GM10266 (cell line): ENCODE results near the gene GPR137C.

ENCODE experiments used
- DNase-seq: peaks from one replicate; pipeline ENCODE4 v3.0.0; 2012; ENCODE audit errors: extremely low spot score
- CTCF ChIP-seq: IDR thresholded peaks from 2 replicates; pipeline ENCODE4 v1.5.1; 2012; ENCODE audit warnings: mild to moderate bottlenecking, low read depth; ENCODE audit not compliant: control insufficient read depth, insufficient read depth; ENCODE audit errors: missing control alignments

The GPR137C gene

DNA sequence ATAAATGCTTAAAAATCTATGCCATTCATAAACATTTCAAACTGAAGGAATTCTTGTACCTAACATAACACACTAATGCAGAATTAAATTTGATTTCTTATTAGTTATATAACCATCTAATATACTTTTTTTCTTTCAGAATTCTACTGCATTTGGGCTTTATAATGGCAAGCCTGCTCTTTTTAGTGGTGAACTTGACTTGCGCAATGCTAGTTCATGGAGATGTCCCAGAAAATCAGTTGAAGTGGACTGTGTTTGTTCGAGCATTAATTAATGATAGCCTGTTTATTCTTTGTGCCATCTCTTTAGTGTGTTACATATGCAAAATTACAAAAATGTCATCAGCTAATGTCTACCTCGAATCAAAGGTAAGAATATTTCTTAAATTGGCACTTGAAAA is 47.3 kb downstream of the GPR137C start:
- no peak for DNase-seq
- no peak for TF ChIP-seq CTCF

DNA sequence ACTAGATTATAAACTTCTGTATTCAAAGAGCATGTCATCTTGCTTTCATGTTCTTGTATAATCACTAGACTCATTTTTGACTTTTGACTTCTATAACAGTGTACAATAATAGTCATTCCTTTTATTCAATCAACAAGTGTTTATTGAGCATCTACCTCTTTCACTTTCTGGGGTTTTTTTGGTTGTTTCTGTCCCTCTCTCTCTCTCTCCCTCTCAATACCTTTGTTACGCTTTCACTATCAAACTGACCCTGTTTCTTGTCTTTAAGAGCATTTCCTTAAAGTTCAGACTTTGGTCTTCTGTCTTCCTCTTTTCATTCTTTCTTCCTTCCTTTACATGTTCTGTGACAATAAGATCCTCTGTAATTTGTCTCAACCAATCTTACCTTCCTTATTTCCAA is 49.5 kb downstream of the GPR137C start:
- DNase-seq = no peak
- no peak for TF ChIP-seq CTCF

DNA sequence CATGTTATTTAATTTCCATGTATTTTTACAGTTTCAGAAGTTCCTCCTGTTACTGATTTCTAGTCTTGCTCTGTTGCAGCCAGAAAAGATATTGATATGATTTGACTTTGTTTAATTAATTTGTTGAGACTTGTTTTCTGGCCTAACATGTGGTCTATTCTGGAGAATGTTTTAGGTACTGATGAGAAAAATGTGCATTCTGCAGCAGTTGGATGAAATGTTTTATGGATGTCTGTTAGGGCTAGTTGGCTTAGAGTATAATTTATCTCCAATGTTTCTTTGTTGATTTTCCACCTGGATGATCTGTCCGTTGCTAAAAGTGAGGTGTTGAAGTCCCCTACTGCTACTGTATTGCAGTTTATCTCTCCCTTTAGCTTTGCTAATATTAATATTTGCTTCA is 54.4 kb downstream of the GPR137C start:
- DNase-seq = no peak
- no peak for TF ChIP-seq CTCF

GRCh38 chr14:52609445-52610044 is 56.9 kb downstream of the GPR137C start:
- DNase-seq = no peak
- TF ChIP-seq CTCF = no peak

GRCh38 chr14:52610187-52610586 is 57.6 kb downstream of the GPR137C start:
- TF ChIP-seq CTCF = no peak

GRCh38 chr14:52618602-52619001 is 66.0 kb downstream of the GPR137C start:
- TF ChIP-seq CTCF = no peak
- no peak for DNase-seq

More at GRCh38 chr14:52610187-52610586, 57.6 kb downstream of the GPR137C start:
- DNase-seq = no peak

DNA sequence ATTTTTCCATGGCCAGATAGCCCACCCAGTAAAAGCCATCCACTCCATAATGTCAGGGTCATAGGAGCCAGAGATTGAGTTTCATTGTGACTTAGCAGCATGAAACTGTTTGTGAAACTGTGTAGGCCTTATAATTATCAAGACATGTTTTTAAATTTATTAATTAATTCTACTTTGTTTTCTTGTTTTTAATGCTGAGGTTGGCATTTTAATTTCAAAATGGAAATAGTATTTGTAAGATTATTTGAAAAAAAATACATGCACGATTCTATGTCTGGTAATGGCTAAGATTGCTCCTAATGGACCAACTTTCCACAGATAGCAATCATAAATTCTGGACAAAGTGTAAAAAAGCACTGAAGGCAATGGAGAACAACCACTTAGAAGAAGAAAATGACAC is 67.1 kb downstream of the GPR137C start:
- TF ChIP-seq CTCF = no peak
- no peak for DNase-seq
